A549 (cell line): ENCODE data around the gene PSMC3. TPM values are rescaled to one million over a fixed set of nuclear protein-coding genes. Genes with fewer than 3 reads are reported as not detected.
A peak's percentile ranks its signal among the peaks of the same experiment; 100 is the strongest.

Experiments used
- ATAC-seq, 2 experiments: fragments of 200-7000 bp in 1 of 2; fragments of >200 bp in 1 of 2; cut with Nextera tagmentation in 1 of 2; cut with Tn5 transposase in 1 of 2; 3 replicates each; pipeline versions ENCODE4 v1.8.0 to v1.9.1; 2018 to 2020; ENCODE audit warnings: mild to moderate bottlenecking in 1 of 2, moderate library complexity in 1 of 2
- CTCF ChIA-PET: fragments of 300-600 bp; sonication (Branson Sonifier 250); formaldehyde crosslinking; extraction: SDS; loops from one replicate; lab custom pipeline; 2021; ENCODE audit warnings: antibody characterized with exemption, inconsistent platforms; lab: Yijun Ruan, JAX
- POLR2A ChIA-PET: fragments of 350-600 bp; formaldehyde crosslinking; extraction: SDS; loops from one replicate; lab custom pipeline; 2021; ENCODE audit warnings: antibody characterized with exemption, inconsistent platforms; lab: Yijun Ruan, JAX
- DNase-seq, 2 experiments: peaks; one replicate each; pipeline versions ENCODE4 v3.0.0 to v3.0.0-alpha.2; 2011 to 2016; ENCODE audit warnings: low read depth in 1 of 2, low spot score in 1 of 2
- FAIRE-seq: peaks from 2 replicates; lab custom pipeline; 2011; peaks lifted over from hg19 to GRCh38; lab: Jason Lieb, UNC
- H3K27ac ChIP-seq, 2 experiments: fragments of >200 bp; sonication (Bioruptor Twin); formaldehyde crosslinking; 3 replicates each; pipeline ENCODE4 v1.5.1; 2016 to 2017
- H3K4me1 ChIP-seq: fragments of >200 bp; sonication (Bioruptor Twin); formaldehyde crosslinking; 3 replicates; pipeline ENCODE4 v1.6.1; 2016
- H3K4me2 ChIP-seq: fragments of >200 bp; sonication (Bioruptor Twin); formaldehyde crosslinking; 3 replicates; pipeline ENCODE4 v1.6.1; 2016
- H3K4me3 ChIP-seq: fragments of >200 bp; sonication (Bioruptor Twin); formaldehyde crosslinking; 3 replicates; pipeline ENCODE4 v1.5.1; 2016
- H3K9me3 ChIP-seq: fragments of >200 bp; sonication (Bioruptor Twin); formaldehyde crosslinking; 3 replicates; pipeline ENCODE4 v1.6.1; 2016
- ATOH8 ChIP-seq: fragments of 250-450 bp; sonication (Bioruptor Pico); IDR thresholded peaks from 2 replicates; pipeline ENCODE4 v1.5.0; 2020; ENCODE audit warnings: low read depth, mild to moderate bottlenecking, moderate library complexity
- BHLHE40 ChIP-seq: IDR thresholded peaks from 2 replicates; pipeline ENCODE4 v1.6.1; 2012; ENCODE audit warnings: low read depth, low read length, inconsistent platforms
- CBX8 ChIP-seq: fragments of 200-600 bp; sonication (generic); IDR thresholded peaks from 2 replicates; pipeline ENCODE4 v1.6.1; 2016
- CEBPB ChIP-seq, 2 experiments: fragments of >200 bp in 1 of 2; sonication (Bioruptor Twin) in 1 of 2; formaldehyde crosslinking in 1 of 2; IDR thresholded peaks; 2 replicates each; pipeline ENCODE4 v1.6.1; 2012 to 2016
- CHD2 ChIP-seq: fragments of 150-350 bp; IDR thresholded peaks from 2 replicates; pipeline ENCODE4 v1.6.1; 2014; ENCODE audit warnings: low read length; ENCODE audit not compliant: partially characterized antibody
- CHD4 ChIP-seq: fragments of 200-600 bp; sonication (generic); IDR thresholded peaks from 2 replicates; pipeline ENCODE4 v1.6.1; 2016; ENCODE audit warnings: antibody characterized with exemption, mild to moderate bottlenecking, borderline replicate concordance
- CTCF ChIP-seq: fragments of >200 bp; sonication (Bioruptor Twin); formaldehyde crosslinking; IDR thresholded peaks from 3 replicates; pipeline ENCODE4 v1.5.1; 2016
- EHF ChIP-seq: fragments of 250-450 bp; sonication (Bioruptor Pico); IDR thresholded peaks from 2 replicates; pipeline ENCODE4 v1.5.0; 2020; ENCODE audit warnings: mild to moderate bottlenecking
- EHMT2 ChIP-seq: fragments of 200-600 bp; sonication (generic); IDR thresholded peaks from 2 replicates; pipeline ENCODE4 v1.6.1; 2016; ENCODE audit warnings: antibody characterized with exemption, low read depth, mild to moderate bottlenecking, moderate library complexity
- EP300 ChIP-seq, 2 experiments: fragments of >200 bp; sonication (Bioruptor Twin); formaldehyde crosslinking; IDR thresholded peaks; 2 replicates in 1 of 2; 3 replicates in 1 of 2; pipeline ENCODE4 v1.6.1; 2016 to 2017
- ESRRA ChIP-seq: fragments of 150-350 bp; IDR thresholded peaks from 2 replicates; pipeline ENCODE4 v1.6.1; 2014; ENCODE audit warnings: mild to moderate bottlenecking, low read length, borderline replicate concordance
- FOSL2 ChIP-seq, 2 experiments: fragments of 450-650 bp in 1 of 2; fragments of >200 bp in 1 of 2; sonication (Bioruptor Twin) in 1 of 2; formaldehyde crosslinking; IDR thresholded peaks; 2 replicates each; pipeline versions ENCODE4 v1.5.0 to v1.6.1; 2016 to 2020; ENCODE audit warnings: mild to moderate bottlenecking in 1 of 2, moderate library complexity in 1 of 2
- FOXS1 ChIP-seq: fragments of 250-450 bp; sonication (Bioruptor Pico); IDR thresholded peaks from 2 replicates; pipeline ENCODE4 v1.5.0; 2020; ENCODE audit warnings: mild to moderate bottlenecking, moderate library complexity
- HDAC2 ChIP-seq: fragments of 200-600 bp; sonication (generic); IDR thresholded peaks from 2 replicates; pipeline ENCODE4 v1.6.1; 2016
- HES2 ChIP-seq: fragments of >200 bp; sonication (Bioruptor Twin); formaldehyde crosslinking; IDR thresholded peaks from 2 replicates; pipeline ENCODE4 v1.6.1; 2016
- HOXA7 ChIP-seq: fragments of 250-450 bp; sonication (Bioruptor Pico); IDR thresholded peaks from 2 replicates; pipeline ENCODE4 v1.5.0; 2020; ENCODE audit warnings: mild to moderate bottlenecking, moderate library complexity
- JUN ChIP-seq, 2 experiments: fragments of >200 bp; sonication (Bioruptor Twin); formaldehyde crosslinking; IDR thresholded peaks; 2 replicates in 1 of 2; 3 replicates in 1 of 2; pipeline ENCODE4 v1.6.1; 2016 to 2017
- JUNB ChIP-seq: fragments of >200 bp; sonication (Bioruptor Twin); formaldehyde crosslinking; IDR thresholded peaks from 2 replicates; pipeline ENCODE4 v1.6.1; 2016
- NFE2L2 ChIP-seq: fragments of 150-350 bp; conservative IDR thresholded peaks from 2 replicates; pipeline ENCODE4 v1.6.1; 2014; ENCODE audit warnings: low read length
- NPAS2 ChIP-seq: fragments of 250-450 bp; sonication (Bioruptor Pico); IDR thresholded peaks from 2 replicates; pipeline ENCODE4 v1.8.0; 2022; ENCODE audit warnings: mild to moderate bottlenecking, moderate library complexity, borderline replicate concordance
- POLR2A ChIP-seq: IDR thresholded peaks from 2 replicates; pipeline ENCODE4 v1.6.1; 2012; ENCODE audit warnings: mild to moderate bottlenecking, low read length
- RAD21 ChIP-seq, 2 experiments: fragments of >200 bp in 1 of 2; sonication (Bioruptor Twin) in 1 of 2; formaldehyde crosslinking in 1 of 2; IDR thresholded peaks in 1 of 2; conservative IDR thresholded peaks in 1 of 2; 2 replicates in 1 of 2; 3 replicates in 1 of 2; pipeline ENCODE4 v1.6.1; 2012 to 2018; ENCODE audit warnings: inconsistent platforms in 1 of 2
- RCOR1 ChIP-seq: fragments of 150-350 bp; IDR thresholded peaks from 2 replicates; pipeline ENCODE4 v1.6.1; 2014; ENCODE audit warnings: antibody characterized with exemption, low read length, low read depth
- RNF2 ChIP-seq: fragments of 200-600 bp; sonication (generic); IDR thresholded peaks from 2 replicates; pipeline ENCODE4 v1.6.1; 2016; ENCODE audit warnings: low read depth, mild to moderate bottlenecking, antibody characterized with exemption, moderate library complexity, borderline replicate concordance
- SMC3 ChIP-seq: fragments of >200 bp; sonication (Bioruptor Twin); formaldehyde crosslinking; IDR thresholded peaks from 3 replicates; pipeline ENCODE4 v1.6.1; 2018; ENCODE audit warnings: inconsistent platforms
- SREBF2 ChIP-seq: fragments of 450-650 bp; IDR thresholded peaks from 2 replicates; pipeline ENCODE4 v1.6.1; 2014; ENCODE audit warnings: mild to moderate bottlenecking, moderate library complexity
- TFCP2L1 ChIP-seq: fragments of 250-450 bp; sonication (Bioruptor Pico); IDR thresholded peaks from 2 replicates; pipeline ENCODE4 v1.5.0; 2021; ENCODE audit warnings: mild to moderate bottlenecking
- WGBS: methylation state at CpG from one replicate; pipeline ENCODE4 v1.1.6; 2017; ENCODE audit errors: missing lambda C conversion rate; 5-methylcytosine and 5-hydroxymethylcytosine counted together
- polyA plus RNA-seq, 4 experiments: library from polyadenylated mRNA; depleted of rRNA in 3 of 4; stranded (reverse); fragments of >200 nt; fragmentation: RNase III in 1 of 4; extraction: RNeasy Plus Mini Kit Qiagen cat#74134 plus additional on column Dnase treatment in 1 of 4; gene quantifications; 2 replicates in 3 of 4; 3 replicates in 1 of 4; pipeline ENCODE4 v1.2.3, GENCODE V29; 2011 to 2017

The PSMC3 gene
- polyA plus RNA-seq, 2 of the 4 experiments (the other 2 are of a cell fraction), result 283 to 383 TPM

- TF ChIP-seq HES2, result no peak
- TF ChIP-seq SREBF2, result no peak
- TF ChIP-seq JUN (IDR thresholded peaks at IDR 0.05), result no peak
- TF ChIP-seq TFCP2L1 (CRISPR knock-in tag), result no peak
- TF ChIP-seq, all 56 proteins: peak for 0
Measured at GRCh38 chr11:47374720-47375019, 51.6 kb downstream of the PSMC3 start (continued).

- H3K4me3 ChIP-seq, result no peak overlapping the region
- ATAC-seq, result peak; percentile 88 to 96
- no peak for FAIRE-seq
- H3K9me3 ChIP-seq, result no peaks in the 10 kb centered on the region
- DNase-seq, result peak; percentile 74 to 84
- POLR2A ChIA-PET, result interaction anchor here (0.6 to 1.3 kb wide), 2 partner anchors 125 to 438 kb away, joined by 3 read pairs; partner anchors contain the start of genes ACP2 and CSTPP1
- CTCF ChIA-PET, result interaction anchor here (0.6 to 6.0 kb wide), 63 partner anchors 7 to 803 kb away, joined by 3 to 133 read pairs (median 4); partner anchors contain the start of genes PSMC3, RAPSN and SLC39A13
- TF ChIP-seq CHD4 (no peak), CHD2 (no peak), RAD21 (conservative IDR thresholded peaks at IDR 0.05 in 1 of 2, IDR thresholded peaks at IDR 0.05 in 1 of 2) (peak; percentile 65 to 68), NPAS2 (CRISPR knock-in tag) (no peak), CTCF (peak; percentile 93), JUNB (no peak), ATOH8 (CRISPR knock-in tag) (no peak), SMC3 (peak; percentile 92), RCOR1 (no peak), HOXA7 (CRISPR knock-in tag) (no peak), HES2 (no peak), HDAC2 (no peak), FOSL2 (IDR thresholded peaks at IDR 0.05) (no peak), FOSL2 (CRISPR knock-in tag; IDR thresholded peaks at IDR 0.05) (peak; percentile 50; the same call in 1 of the 2 replicates), NFE2L2 (no peak)
- TF ChIP-seq, all 56 proteins: peak for 4
- H3K4me1 ChIP-seq, result peaks cover 21% of the 10 kb centered on the region
- 43% methylated on average over 13 of the region's 19 CpGs for WGBS
- H3K4me2 ChIP-seq, result peak overlapping the region; percentile 37; the same call in 2 of the 3 replicates
- H3K27ac ChIP-seq, result peak overlapping the region; percentile 31 to 58; a peak in 3 of 6 replicates
Measured at GRCh38 chr11:47373876-47374719, 52.1 kb downstream of the PSMC3 start.

GRCh38 chr11:47372422-47372821, 53.8 kb downstream of the PSMC3 start:
- H3K4me2 ChIP-seq, result no peak overlapping the region
- H3K4me3 ChIP-seq, result no peak overlapping the region
- ChIA-PET CTCF (interaction anchor here (0.6 to 6.0 kb wide), 13 partner anchors 8 to 81 kb away, joined by 3 to 133 read pairs (median 18); partner anchors contain the start of gene SLC39A13), POLR2A (no interaction called here)
- no peak for FAIRE-seq
- H3K9me3 ChIP-seq, result no peaks in the 10 kb centered on the region
- TF ChIP-seq RAD21 (conservative IDR thresholded peaks at IDR 0.05 in 1 of 2, IDR thresholded peaks at IDR 0.05 in 1 of 2) (no peak), EHMT2 (no peak), BHLHE40 (no peak), CEBPB (IDR thresholded peaks at IDR 0.05) (no peak), JUN (IDR thresholded peaks at IDR 0.05) (no peak), EHF (CRISPR knock-in tag) (no peak), CBX8 (no peak), TFCP2L1 (CRISPR knock-in tag) (no peak), POLR2A (no peak), SREBF2 (no peak), EP300 (IDR thresholded peaks at IDR 0.05) (no peak), RCOR1 (no peak), HES2 (no peak), FOXS1 (CRISPR knock-in tag) (no peak), ESRRA (no peak), CHD2 (no peak), CTCF (no peak), JUNB (no peak), CHD4 (no peak), RNF2 (no peak)
- TF ChIP-seq, all 56 proteins: peak for 0
- no peak overlapping the region for H3K27ac ChIP-seq
- no peak for DNase-seq
- ATAC-seq, result no peak
- WGBS, result 62% methylated on average over 7 of the region's 7 CpGs
- peaks cover 21% of the 10 kb centered on the region for H3K4me1 ChIP-seq
